Astrocyte of the hippocampus (primary cell): ENCODE data around the gene CPOX.
"Not testable (repeated sequence)": the region's sequence is repeated elsewhere in the genome, so short reads cannot be mapped to it uniquely, and the experiment has no call there.

Experiments used
- DNase-seq: peaks from one replicate; pipeline ENCODE4 v3.0.0; 2011; ENCODE audit warnings: low read depth, low spot score

Gene CPOX

DNA sequence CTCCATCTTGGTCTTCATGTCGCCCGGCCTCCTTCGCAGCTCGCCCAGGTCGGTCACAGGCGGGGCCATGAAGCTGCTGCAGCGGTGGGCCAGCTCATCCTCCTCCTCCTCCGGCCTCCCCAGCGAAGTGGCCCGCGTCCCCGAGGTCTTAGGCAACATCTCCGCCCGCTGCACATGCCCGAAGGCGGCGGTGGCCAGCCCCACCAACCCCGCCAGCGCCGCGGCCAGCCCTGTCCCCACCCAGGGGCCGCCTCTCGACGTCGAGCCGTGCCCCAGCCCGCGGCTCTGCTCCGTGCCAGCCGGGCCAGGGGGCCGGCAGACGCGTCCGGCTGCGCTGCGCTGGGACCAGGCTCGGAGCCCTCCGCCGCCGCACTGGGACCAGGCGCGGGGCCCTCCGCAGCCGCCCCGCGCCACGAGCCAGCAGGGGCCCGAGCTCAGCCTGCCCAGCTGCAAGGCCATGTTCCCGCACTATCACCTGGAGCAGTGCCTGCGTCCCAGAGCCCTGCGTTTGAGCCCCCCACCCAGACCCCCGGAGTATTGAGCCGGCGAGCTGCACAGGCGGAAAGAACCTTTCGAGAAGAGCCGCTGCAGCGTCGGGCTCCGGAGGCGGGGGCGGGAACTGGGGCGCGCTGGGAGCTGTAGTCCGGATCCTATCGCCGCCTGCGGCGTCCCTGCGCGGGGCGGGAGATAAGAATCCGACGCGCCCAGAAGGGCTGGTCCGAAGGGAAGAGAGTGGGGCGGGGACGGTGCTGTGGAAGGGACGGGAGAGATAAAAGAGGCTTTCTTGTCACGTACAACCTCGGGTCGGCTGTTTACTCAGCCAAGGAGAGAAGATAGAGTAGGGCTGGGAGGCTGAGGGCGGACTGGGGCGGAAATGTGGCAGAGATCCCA lies at the start of gene CPOX:
Gene CPOX (minus strand): TSS at position 566 of the 891 bp plus-strand sequence. CDS start 107 bp downstream, at position 459.
- DNase-seq = peak; percentile 92

DNA sequence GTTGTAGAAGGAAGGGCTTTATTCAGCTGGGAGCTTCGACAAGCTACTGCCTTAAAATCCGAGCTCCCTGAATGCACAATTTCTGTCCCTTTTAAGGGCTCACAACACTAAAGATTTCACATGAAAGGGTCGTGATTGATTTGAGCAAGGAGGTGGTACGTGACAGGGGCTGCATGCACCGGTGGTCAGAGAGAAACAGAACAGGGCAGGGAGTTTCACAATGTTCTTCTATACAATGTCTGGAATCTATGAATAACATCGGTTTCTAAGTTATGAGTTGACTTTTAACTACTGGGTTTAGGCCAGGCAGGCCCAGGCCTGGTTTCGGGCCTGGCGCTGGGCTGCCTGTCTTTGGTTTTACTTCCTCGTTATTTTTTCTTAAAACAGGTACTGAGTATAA lies 49.4 kb upstream of the CPOX start:
- not testable (repeated sequence) for DNase-seq

DNA sequence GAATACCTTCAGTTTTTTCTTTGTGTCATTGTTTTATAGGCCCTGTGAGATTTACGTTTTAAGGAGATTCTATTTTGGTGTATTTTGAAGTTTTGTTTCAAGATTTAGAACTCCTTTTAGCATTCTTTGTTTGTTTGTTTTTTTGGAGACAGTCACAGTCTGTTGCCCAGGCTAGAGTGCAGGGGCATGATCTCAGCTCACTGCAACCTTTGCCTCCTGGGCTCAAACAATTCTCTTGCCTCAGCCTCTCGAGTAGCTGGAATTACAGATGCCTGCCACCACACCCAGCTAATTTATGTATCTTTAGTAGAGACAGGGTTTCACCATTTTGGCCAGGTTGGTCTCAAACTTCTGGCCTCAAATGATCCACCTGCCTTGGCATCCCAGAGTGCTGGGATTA lies 48.3 kb upstream of the CPOX start:
- DNase-seq = not testable (repeated sequence)

DNA sequence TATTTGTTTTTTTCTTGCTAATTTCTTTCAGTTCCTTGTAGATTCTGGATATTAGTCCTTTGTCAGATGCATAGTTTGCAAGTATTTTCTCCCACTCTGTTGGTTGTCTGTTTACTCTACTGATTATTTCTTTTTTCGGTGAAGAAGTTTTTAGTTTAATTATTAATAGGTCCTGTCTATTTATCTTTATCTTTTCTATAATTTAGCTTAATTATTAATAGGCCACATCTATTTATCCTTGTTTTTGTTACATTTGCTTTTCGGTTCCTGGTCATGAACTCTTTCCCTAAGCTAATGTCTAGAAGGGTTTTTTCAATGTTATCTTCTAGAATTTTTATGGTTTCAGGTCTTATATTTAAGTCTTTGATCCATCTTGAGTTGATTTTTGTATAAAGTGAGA lies 45.1 kb upstream of the CPOX start:
- not testable (repeated sequence) for DNase-seq

DNA sequence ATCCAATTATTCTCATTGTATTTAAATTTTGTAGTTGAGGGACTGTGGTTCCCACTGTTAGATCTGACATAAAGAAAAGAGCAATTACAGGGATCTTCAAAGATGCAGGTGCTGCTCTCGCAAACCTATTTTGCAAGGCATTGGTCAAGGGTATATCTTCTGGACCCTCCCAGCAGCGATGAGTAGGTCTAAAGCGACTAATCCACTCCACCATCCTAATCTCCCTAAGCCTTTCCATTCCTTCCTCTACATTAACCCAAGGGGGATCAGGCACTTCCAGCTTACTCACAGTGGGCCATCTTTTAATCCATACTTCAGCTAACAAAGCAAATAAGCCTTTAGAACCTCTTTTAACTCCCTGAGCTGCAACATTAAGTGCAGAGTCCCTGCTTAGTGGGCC lies 37.0 kb upstream of the CPOX start:
- no peak for DNase-seq

DNA sequence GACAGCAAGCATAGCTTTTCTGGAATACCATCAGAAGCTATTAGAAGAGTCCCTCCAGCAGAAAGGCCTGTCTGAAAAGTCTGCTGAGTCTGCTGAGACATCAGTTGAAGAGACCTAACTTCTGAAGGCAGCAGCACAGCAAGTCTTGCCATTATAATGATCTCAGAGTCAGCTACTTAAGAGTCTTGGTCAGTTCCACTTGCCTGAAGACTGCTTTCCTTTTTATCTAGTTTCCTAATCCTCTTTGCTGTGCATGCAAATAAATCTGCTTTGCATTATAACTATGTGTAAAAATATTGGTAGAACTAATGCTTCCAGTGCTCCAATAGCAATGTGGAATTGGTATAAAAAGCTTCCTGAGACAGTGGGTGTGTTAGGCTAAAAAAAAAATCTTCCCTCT lies 34.9 kb upstream of the CPOX start:
- no peak for DNase-seq

DNA sequence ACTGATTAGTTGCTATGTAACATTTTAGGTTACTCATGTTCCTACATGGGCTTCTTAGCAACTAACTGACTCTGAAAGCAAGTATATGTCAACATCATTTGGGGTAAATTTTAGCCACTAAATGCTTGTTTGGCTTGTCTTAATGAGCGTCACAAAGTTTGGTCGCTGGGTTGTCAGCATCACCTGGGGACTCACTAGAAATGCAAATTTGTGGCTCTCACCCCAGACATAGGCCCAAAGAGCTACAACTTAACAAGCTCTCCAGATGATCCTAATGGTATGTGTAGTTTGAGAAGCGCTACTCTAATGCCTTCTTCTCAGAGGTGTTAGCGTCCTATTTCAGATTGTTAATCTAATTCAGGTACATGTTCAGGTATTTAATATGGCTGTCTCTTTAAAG lies 32.7 kb upstream of the CPOX start:
- no peak for DNase-seq

DNA sequence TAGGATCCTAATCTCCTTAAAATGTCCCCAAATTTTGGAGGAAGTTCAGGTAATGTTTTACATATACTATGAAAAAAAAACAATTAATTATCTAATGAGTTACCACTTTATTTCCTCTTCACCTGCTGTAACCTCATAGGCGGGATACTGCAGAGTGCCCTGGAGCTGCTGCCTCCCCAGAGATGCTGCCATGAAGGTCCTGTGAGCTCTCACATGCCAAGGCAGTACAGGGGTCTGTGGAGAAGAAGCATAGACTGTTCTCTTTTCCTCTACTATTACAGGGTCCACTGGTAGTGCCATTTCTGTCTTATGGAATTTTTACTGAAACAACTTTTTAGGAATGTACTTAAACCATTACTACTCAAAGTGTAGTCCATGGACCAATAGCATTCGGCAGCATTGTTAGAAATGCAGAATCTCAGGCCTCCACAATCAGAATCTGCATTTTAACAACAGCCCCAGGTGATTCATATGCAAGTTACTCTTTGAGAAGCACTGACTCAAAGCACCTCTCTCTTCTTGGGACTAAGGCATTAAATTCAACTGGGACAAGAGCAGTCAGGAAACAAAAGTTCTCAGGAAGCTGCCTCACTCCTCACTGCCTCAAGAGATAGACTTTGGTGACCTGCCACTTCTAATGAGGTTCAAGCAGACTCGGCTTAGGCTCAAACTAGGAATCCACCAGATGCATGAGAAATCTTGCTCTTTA lies 30.3 kb upstream of the CPOX start:
- DNase-seq = no peak

DNA sequence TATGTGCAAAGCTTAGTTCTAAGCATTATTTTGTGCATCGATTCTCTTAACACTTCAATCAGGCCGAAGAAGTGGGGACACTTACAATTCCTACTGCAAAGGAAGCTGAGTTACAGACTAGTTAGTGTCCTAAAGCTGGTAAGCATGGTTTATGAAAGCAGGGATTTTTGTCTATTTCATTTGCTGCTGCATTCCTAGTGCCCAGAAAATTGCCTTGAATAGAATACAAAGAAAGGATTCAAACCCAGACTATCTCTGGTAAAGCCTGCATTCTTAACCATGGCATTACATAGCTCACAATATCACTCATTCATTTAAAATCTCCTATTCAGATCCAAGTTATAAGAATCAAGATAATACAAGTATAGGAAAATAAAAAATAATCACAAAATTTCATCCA lies 24.4 kb upstream of the CPOX start:
- DNase-seq = no peak

DNA sequence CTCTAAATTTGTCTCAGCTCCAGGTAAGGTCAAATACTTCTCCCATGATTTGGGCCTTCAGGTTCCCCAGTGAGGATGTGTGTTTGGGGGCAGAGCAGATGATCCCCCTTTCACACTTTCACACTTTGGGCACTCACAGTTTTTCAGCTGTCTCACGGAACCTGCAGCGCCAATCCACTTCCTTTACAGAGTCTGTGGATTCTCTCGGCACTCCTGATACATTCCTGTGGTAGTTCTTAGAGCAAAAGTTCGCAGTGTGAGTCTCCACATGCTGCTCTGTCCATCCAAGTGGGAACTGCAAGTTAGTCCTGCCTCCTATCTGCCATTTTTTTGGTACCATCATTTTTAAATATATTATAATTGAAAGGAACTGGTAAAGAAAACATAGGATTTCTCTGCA lies 20.2 kb upstream of the CPOX start:
- DNase-seq = peak; percentile 40

DNA sequence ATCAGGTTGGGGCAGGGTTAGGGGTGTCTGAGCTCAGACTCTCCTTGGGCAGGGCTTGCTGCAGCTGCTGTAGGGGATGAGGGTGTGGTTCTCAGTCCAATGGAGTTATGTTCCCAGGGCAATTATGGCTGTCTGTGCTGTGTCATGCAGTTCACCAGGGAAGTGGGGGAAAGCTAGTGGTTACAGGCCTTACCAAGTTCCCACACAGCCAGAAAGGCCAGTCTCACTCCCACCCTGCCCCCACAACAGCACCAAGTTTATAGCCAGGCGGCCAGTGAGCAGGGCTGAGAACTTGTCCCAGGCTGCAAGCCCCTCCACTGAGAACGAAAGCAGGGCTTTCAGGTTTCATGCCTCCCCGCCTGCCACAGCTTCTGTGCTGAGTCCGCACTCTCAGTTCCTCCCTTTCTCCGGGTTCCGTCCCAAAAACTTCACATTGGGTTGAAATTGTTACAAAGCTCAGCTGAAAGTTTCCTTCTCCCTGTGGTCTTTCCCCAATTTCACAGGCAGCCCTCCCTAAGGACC lies 19.6 kb upstream of the CPOX start:
- DNase-seq = no peak

DNA sequence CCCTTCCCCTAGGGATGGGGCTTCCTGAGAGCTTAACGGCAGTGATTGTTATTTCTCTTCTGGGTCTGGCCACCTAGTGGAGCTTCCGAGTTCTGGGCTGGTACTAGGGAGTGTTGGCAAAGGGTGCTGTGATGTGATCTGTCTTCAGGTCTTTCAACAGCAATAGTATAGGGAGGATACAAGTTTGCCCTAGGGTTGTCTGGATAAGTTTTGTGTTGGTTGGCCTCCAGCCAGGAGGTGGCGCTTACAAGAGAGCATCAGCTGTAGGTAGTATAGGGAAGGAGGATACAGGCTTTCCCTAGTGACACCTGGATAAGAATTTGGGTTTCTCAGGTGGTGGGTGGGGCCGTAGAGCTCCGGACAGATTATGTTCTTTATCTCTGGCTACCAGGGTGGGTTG lies 19.2 kb upstream of the CPOX start:
- DNase-seq = no peak

DNA sequence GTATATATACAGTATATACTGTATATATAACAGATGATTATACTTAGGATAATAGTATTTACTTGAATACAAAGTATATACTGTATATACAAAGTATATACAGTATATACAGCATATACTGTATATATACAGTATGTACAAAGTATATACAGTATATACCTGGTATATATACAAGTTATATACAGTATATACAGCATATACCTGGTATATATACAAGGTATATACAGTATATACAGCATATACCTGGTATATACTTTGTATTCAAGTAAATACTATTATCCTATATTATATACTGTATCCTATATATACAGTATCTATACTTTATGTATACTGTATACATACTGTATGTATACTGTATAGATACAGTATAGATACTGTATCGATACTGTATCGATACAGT lies 14.6 kb upstream of the CPOX start:
- DNase-seq = no peak

DNA sequence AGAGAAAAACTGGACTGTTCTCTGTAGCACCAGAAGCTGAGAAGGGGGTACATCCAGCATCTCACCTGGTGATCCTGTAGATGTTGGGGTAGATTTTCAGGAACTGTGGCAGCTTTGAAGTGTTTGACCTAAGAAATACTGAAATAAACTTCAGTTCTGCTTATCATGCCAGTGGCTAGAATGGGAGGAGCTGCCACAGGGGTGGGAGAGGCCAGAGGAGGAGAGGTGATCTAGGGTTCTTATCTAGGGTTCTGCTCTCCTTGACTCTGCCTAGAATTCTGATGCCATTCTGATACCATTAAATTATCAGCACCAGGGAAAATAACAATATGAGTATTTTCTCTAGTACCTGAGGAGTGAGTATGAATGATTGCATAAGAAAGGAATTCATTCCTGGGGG lies 10.2 kb upstream of the CPOX start:
- peak; percentile 29 for DNase-seq

DNA sequence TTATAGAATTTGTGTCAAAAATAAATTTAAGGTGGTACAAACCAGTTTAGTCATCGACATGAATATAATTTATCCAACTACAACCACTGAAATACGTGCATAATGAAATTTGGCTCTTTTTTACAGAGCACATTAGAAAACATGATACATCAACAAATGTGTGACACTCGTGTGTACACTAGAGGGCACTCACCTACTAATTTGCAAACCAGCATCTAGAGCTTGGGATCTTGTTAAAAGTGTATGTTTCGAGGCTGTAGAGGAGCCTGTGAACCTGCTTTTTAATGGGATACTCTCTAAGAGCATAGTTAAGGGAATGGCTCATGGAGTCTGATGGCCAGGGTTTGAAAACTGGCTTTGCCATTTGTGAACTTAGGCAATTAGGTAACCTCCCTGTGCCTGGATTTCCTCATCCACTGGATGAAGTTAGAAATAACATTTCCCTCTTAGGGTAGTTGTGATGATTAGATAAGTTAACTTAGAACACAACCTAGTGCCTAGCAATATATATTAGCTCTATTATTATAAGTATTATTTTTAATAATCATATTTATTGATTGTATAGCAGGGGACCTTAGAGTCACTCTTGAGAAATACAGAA lies 8.8 kb upstream of the CPOX start:
- DNase-seq = peak; percentile 78

DNA sequence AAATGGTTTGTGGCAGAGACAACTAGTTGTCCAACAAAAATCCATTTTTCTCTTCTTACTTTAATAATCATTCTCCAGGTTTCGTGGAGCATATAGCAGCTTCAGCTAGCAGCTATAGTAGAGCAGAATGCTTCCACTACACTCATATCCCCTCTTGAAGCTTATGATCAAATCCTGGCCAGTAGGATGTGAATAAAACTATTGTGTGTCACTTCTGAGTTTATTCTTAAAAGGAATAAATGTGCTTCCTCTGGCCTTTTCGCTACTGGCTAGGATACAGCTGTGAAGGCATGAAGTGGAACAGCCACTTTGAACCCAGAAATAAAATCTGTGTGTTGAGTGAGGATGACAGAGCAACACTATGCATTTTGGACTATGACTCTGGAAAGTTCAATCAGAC lies 7.8 kb upstream of the CPOX start:
- DNase-seq = no peak

DNA sequence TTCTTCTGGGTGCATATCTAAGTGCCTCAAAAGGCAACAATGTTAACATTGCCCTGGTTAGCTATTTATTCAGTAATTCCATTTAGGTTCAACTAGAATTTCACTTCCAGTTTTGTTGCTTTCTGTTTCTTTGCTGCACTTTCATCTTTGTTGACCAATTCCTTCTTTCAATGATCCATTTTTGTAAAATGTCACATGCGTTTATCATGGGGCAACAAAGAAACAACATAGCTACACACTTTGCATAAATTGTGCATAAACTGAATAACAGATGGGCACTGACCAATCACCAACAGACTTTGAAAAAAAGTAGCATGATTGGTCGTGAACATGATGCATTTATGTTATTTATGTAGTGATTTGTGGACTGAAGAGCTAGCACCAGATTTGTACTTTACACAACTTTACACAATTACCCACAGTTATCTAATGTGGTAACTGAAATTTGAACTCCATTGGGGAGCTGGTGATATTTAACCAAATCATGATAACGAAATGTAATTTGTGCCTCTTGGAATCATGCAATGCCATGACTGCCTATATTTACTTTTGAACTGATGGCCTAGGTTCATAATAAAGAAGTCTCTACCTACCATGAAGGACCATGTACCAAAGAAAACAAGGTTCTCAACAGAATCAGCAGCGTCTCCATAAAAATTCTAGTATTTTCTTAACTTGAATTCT lies 7.1 kb upstream of the CPOX start:
- DNase-seq = no peak

DNA sequence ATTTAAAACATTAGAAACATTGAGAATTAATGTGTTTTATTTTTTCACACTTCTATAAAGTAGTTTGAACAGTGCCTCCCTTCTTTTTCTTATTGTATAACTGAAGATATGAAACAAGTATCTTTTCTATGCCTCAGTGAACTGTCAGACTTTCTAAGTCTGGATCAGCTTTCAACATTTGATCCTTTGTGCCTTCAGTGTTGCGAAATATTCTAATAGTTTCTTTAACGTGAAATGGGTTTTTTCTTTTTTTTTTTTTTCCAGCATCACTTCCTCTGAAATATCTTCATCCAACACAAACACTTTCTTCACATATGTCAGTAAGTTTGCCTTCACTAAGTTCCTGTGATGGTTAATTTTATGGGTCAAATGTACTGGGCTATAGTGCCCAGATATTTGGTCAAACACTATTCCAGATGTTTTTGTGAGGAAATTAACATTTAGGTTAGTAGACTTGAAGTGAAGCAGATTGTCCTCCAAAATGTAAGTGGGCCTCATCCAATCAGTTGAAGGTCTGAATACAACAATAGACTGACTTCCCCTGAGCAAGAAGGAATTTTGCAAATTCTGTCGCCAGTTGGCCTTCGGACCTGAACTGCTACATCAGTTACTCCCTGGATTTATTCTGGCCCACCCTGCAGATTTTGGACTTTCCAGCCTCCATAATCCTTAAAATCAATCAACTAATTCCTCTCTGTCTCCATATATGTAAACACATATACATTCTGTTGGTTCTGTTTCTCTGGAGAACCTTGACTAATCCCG lies 6.4 kb upstream of the CPOX start:
- no peak for DNase-seq

DNA sequence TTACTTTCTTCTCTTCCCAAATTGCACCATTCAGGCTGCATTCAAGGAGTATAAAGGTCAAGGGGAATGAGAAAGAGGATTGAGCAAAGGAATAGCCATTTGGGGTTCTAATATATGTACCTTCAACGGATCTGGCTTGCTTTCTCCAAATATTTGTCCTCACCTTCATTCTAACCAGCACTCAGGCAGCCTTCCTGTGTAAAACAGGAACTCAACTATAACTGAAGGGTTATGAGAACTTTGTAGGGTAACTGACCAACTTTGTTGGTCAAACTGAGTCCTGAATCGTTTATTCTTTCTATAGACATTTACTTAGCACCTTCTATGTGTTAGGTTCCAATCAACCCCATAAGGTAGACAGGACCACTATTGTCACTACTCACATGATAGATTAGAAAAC lies 5.1 kb upstream of the CPOX start:
- no peak for DNase-seq

DNA sequence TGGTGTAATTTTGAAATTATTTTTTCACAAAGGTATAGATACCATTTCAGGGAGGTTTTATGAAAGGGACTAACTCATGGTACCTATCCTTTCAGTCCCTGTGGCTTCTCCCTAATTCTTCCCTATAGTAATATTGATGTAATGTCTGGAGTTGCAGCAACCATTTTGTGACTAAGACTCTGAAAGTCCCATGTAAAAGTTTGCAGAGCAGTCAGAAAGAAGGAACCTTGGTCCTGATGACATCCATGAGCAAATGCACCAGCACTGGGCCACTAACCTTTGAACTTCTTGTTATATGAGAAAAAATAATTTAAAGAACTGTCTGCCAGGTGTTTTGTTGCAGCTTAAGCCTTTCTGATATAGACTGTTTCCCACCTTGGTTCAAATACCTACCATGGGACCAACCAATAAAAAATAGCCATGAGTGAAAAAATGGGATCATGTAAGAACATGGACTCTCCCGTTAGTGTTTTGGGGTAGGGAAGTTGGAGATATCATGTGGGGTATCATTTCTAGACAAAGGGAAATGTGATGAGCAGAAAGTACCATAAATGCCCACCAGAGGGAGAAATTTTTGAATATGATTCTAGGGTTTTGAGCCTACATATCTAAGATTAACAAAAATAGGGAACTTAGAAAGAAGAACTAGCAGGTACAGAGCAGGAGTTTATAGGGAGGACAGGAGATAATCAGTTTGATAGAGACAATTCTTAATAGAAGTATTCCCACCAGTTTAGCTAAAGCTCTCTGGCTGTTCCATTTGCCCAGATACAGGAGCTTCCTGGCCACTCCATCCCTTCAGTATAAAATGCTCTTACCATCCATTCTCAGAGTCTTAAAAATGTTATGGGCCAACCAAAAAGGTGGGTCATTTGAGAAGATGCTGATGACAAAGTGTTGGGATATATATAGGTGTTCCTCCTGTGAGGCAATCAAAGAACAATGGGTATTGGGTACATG lies 3.4 kb upstream of the CPOX start:
- peak; percentile 46 for DNase-seq
